WTC11 (cell line): ENCODE results near the gene CLTA. TPM values are rescaled to one million over a fixed set of nuclear protein-coding genes. Genes with fewer than 3 reads are reported as not detected.

Experiments used
- ATAC-seq: fragments of 200-7000 bp; cut with Tn5 transposase; 2 replicates; pipeline ENCODE4 v1.10.0; 2021; ENCODE audit warnings: mild to moderate bottlenecking, moderate library complexity
- CTCF ChIA-PET: fragments of 300-600 bp; sonication (Branson Sonifier 250); formaldehyde crosslinking; loops from one replicate; lab custom pipeline; 2021; ENCODE audit warnings: antibody characterized with exemption; lab: Charles Lee
- POLR2A ChIA-PET: fragments of 350-600 bp; sonication (Branson Sonifier 250); formaldehyde crosslinking; loops from one replicate; lab custom pipeline; 2021; ENCODE audit warnings: antibody characterized with exemption; lab: Charles Lee
- DNase-seq: peaks from one replicate; pipeline ENCODE4 v3.0.0; 2021; ENCODE audit warnings: low spot score
- H3K27ac Mint-ChIP-seq: 2 replicates; pipeline ENCODE4 v1.8.0; 2021; ENCODE audit warnings: mixed read lengths
- H3K27me3 Mint-ChIP-seq: 2 replicates; pipeline ENCODE4 v1.8.0; 2021; ENCODE audit warnings: low read depth, mild to moderate bottlenecking, moderate library complexity, mixed read lengths
- H3K36me3 Mint-ChIP-seq: 2 replicates; pipeline ENCODE4 v1.8.0; 2021; ENCODE audit warnings: mixed read lengths
- H3K4me1 Mint-ChIP-seq: 2 replicates; pipeline ENCODE4 v1.8.0; 2022; ENCODE audit warnings: mixed read lengths
- H3K4me3 Mint-ChIP-seq: 2 replicates; pipeline ENCODE4 v1.8.0; 2021; ENCODE audit warnings: mild to moderate bottlenecking, moderate library complexity, mixed read lengths
- H3K9me3 Mint-ChIP-seq: 2 replicates; pipeline ENCODE4 v1.8.0; 2021; ENCODE audit warnings: mixed read lengths
- AFF4 ChIP-seq: sonication (generic); formaldehyde crosslinking; IDR thresholded peaks from 2 replicates; pipeline ENCODE4 v1.8.1; 2023; ENCODE audit warnings: mild to moderate bottlenecking, missing genetic modification reagents, borderline replicate concordance
- ATF3 ChIP-seq: sonication (generic); formaldehyde crosslinking; conservative IDR thresholded peaks from 2 replicates; pipeline ENCODE4 v1.8.1; 2022; ENCODE audit warnings: mild to moderate bottlenecking, missing genetic modification reagents
- CDX4 ChIP-seq: fragments of 250-450 bp; sonication (Bioruptor Pico); IDR thresholded peaks from 2 replicates; pipeline ENCODE4 v1.9.0; 2021; ENCODE audit warnings: moderate library complexity, mild to moderate bottlenecking, inconsistent platforms, borderline replicate concordance
- E2F1 ChIP-seq: sonication (generic); formaldehyde crosslinking; IDR thresholded peaks from 2 replicates; pipeline ENCODE4 v1.8.0; 2022; ENCODE audit warnings: mild to moderate bottlenecking, missing genetic modification reagents
- ELF4 ChIP-seq: sonication (generic); formaldehyde crosslinking; IDR thresholded peaks from 2 replicates; pipeline ENCODE4 v1.8.1; 2022; ENCODE audit warnings: low read depth, mild to moderate bottlenecking, moderate library complexity, missing genetic modification reagents
- EMX1 ChIP-seq: fragments of 250-450 bp; sonication (Bioruptor Pico); IDR thresholded peaks from 2 replicates; pipeline ENCODE4 v1.8.0; 2021; ENCODE audit warnings: mild to moderate bottlenecking
- FOXP1 ChIP-seq: sonication (generic); formaldehyde crosslinking; IDR thresholded peaks from 2 replicates; pipeline ENCODE4 v1.8.0; 2022; ENCODE audit warnings: missing genetic modification reagents, mild to moderate bottlenecking, moderate library complexity, borderline replicate concordance
- GABPB1 ChIP-seq: sonication (generic); formaldehyde crosslinking; IDR thresholded peaks from 2 replicates; pipeline ENCODE4 v1.8.1; 2023; ENCODE audit warnings: mild to moderate bottlenecking, missing genetic modification reagents
- GRHL2 ChIP-seq: fragments of 250-450 bp; sonication (Bioruptor Pico); IDR thresholded peaks from 2 replicates; pipeline ENCODE4 v1.8.0; 2022; ENCODE audit warnings: mild to moderate bottlenecking, moderate library complexity; ENCODE audit not compliant: insufficient replicate concordance, severe bottlenecking
- GTF2I ChIP-seq: fragments of 250-450 bp; sonication (Bioruptor Pico); conservative IDR thresholded peaks from 2 replicates; pipeline ENCODE4 v1.4.0; 2021; ENCODE audit warnings: mild to moderate bottlenecking
- IRF1 ChIP-seq: sonication (generic); formaldehyde crosslinking; IDR thresholded peaks from 2 replicates; pipeline ENCODE4 v1.8.0; 2023; ENCODE audit warnings: missing genetic modification reagents
- IRF2 ChIP-seq: sonication (generic); formaldehyde crosslinking; IDR thresholded peaks from 2 replicates; pipeline ENCODE4 v1.8.0; 2022; ENCODE audit warnings: low read depth, missing genetic modification reagents, borderline replicate concordance
- MLX ChIP-seq: sonication (generic); formaldehyde crosslinking; IDR thresholded peaks from 2 replicates; pipeline ENCODE4 v1.8.1; 2023; ENCODE audit warnings: mild to moderate bottlenecking, missing genetic modification reagents, moderate library complexity
- NFATC4 ChIP-seq: fragments of 250-450 bp; sonication (Bioruptor Pico); IDR thresholded peaks from 2 replicates; pipeline ENCODE4 v1.9.0; 2021; ENCODE audit warnings: mild to moderate bottlenecking
- NR1H2 ChIP-seq: sonication (generic); formaldehyde crosslinking; IDR thresholded peaks from 2 replicates; pipeline ENCODE4 v1.9.0; 2021; ENCODE audit warnings: mild to moderate bottlenecking, moderate library complexity, missing genetic modification reagents
- NR2C2 ChIP-seq: sonication (generic); formaldehyde crosslinking; IDR thresholded peaks from 2 replicates; pipeline ENCODE4 v1.8.0; 2022; ENCODE audit warnings: mild to moderate bottlenecking, missing genetic modification reagents
- NR3C1 ChIP-seq: sonication (generic); formaldehyde crosslinking; conservative IDR thresholded peaks from 2 replicates; pipeline ENCODE4 v1.8.1; 2023; ENCODE audit warnings: low read depth, mild to moderate bottlenecking, missing genetic modification reagents
- RORB ChIP-seq: fragments of 250-450 bp; sonication (Bioruptor Pico); IDR thresholded peaks from 2 replicates; pipeline ENCODE4 v1.9.0; 2021; ENCODE audit warnings: mild to moderate bottlenecking
- SMAD3 ChIP-seq: sonication (generic); formaldehyde crosslinking; IDR thresholded peaks from 2 replicates; pipeline ENCODE4 v1.8.0; 2022; ENCODE audit warnings: missing genetic modification reagents, mild to moderate bottlenecking, borderline replicate concordance
- TEAD4 ChIP-seq: sonication (generic); formaldehyde crosslinking; IDR thresholded peaks from 2 replicates; pipeline ENCODE4 v1.8.0; 2022; ENCODE audit warnings: mild to moderate bottlenecking, missing genetic modification reagents
- ZNF219 ChIP-seq: sonication (generic); formaldehyde crosslinking; IDR thresholded peaks from 2 replicates; pipeline ENCODE4 v1.8.0; 2023; ENCODE audit warnings: missing genetic modification reagents, mild to moderate bottlenecking, borderline replicate concordance
- ZNF416 ChIP-seq: fragments of 250-450 bp; sonication (Bioruptor Pico); IDR thresholded peaks from 2 replicates; pipeline ENCODE4 v1.9.0; 2021; ENCODE audit warnings: mild to moderate bottlenecking, inconsistent platforms
- total RNA-seq: library from RNA; stranded (reverse); gene quantifications from 3 replicates; pipeline ENCODE4 v1.2.3, GENCODE V29; 2021

Gene CLTA
- total RNA-seq, 1 experiment from 2014 or later, result 213 TPM

GRCh38 chr9:36147441-36148175 is 43.1 kb upstream of the CLTA start (continued):
- TF ChIP-seq MLX (CRISPR knock-in tag), result no peak
- TF ChIP-seq TEAD4 (CRISPR knock-in tag), result no peak

- no peak overlapping the region for H3K4me3 Mint-ChIP-seq
- H3K4me1 Mint-ChIP-seq, result no peaks in the 10 kb centered on the region
- H3K9me3 Mint-ChIP-seq, result peaks cover 18% of the 10 kb centered on the region
- ChIA-PET POLR2A (interaction anchor here (1.4 kb wide), 1 partner anchor 15 kb away, joined by 4 read pairs; no protein-coding TSS in a partner anchor), CTCF (interaction anchor here (1.1 to 1.5 kb wide), 2 partner anchors 14 to 18 kb away, joined by 5 to 6 read pairs; no protein-coding TSS in a partner anchor)
- TF ChIP-seq GTF2I (CRISPR knock-in tag) (no peak), IRF1 (no peak), NR2C2 (CRISPR knock-in tag) (no peak), CDX4 (CRISPR knock-in tag) (no peak), GRHL2 (CRISPR knock-in tag) (no peak), RORB (CRISPR knock-in tag) (no peak), IRF2 (no peak), NFATC4 (CRISPR knock-in tag) (no peak), ZNF416 (CRISPR knock-in tag) (no peak), EMX1 (CRISPR knock-in tag) (no peak), ATF3 (CRISPR knock-in tag) (no peak), ELF4 (CRISPR knock-in tag) (no peak), ZNF219 (CRISPR knock-in tag) (no peak), NR1H2 (no peak), FOXP1 (CRISPR knock-in tag) (no peak)
- DNase-seq (no peak), ATAC-seq (no peak)
- peaks cover 13% of the 10 kb centered on the region for H3K36me3 Mint-ChIP-seq
- H3K27ac Mint-ChIP-seq, result no peak overlapping the region
- H3K27me3 Mint-ChIP-seq, result peaks cover 15% of the 10 kb centered on the region
Observed at GRCh38 chr9:36148311-36149051, 42.2 kb upstream of the CLTA start.

GRCh38 chr9:36149197-36149596 is 41.5 kb upstream of the CLTA start:
- TF ChIP-seq NR3C1 (CRISPR knock-in tag), result no peak
- TF ChIP-seq E2F1 (CRISPR knock-in tag), result no peak
- no peak for TF ChIP-seq SMAD3 (CRISPR knock-in tag)
- TF ChIP-seq GABPB1 (CRISPR knock-in tag), result no peak
- TF ChIP-seq AFF4 (CRISPR knock-in tag), result no peak
- no peak for TF ChIP-seq GTF2I (CRISPR knock-in tag)
- Mint-ChIP-seq H3K4me1 (no peaks in the 10 kb centered on the region), H3K27ac (no peak overlapping the region), H3K4me3 (no peak overlapping the region), H3K36me3 (peaks cover 13% of the 10 kb centered on the region), H3K27me3 (peaks cover 15% of the 10 kb centered on the region), H3K9me3 (peaks cover 18% of the 10 kb centered on the region)
- DNase-seq, result no peak
- no peak for ATAC-seq
- ChIA-PET POLR2A (interaction anchor here (1.4 kb wide), 1 partner anchor 14 kb away, joined by 4 read pairs; no protein-coding TSS in a partner anchor), CTCF (interaction anchor here (1.1 to 1.5 kb wide), 2 partner anchors 14 to 18 kb away, joined by 5 to 6 read pairs; no protein-coding TSS in a partner anchor)
